Mesothelial cell of epicardium (in vitro differentiated cells): ENCODE data around the gene BFSP1. TPM values are rescaled to one million over a fixed set of nuclear protein-coding genes. Genes with fewer than 3 reads are reported as not detected.

ENCODE experiments used
- DNase-seq, 2 experiments: peaks; one replicate each; pipeline ENCODE4 v3.0.0; 2021; ENCODE audit warnings: low spot score in 2 of 2; ENCODE audit not compliant: unreplicated experiment in 2 of 2
- H3K27ac Mint-ChIP-seq: 2 replicates; pipeline ENCODE4 v1.8.0; 2021; ENCODE audit warnings: mixed read lengths
- H3K27me3 Mint-ChIP-seq: 2 replicates; pipeline ENCODE4 v1.8.0; 2021; ENCODE audit warnings: low read depth, mixed read lengths
- H3K36me3 Mint-ChIP-seq: 2 replicates; pipeline ENCODE4 v1.8.0; 2021; ENCODE audit warnings: mixed read lengths
- H3K4me1 Mint-ChIP-seq: 2 replicates; pipeline ENCODE4 v1.8.0; 2021; ENCODE audit warnings: mixed read lengths
- H3K4me3 Mint-ChIP-seq: 2 replicates; pipeline ENCODE4 v1.8.0; 2021; ENCODE audit warnings: mild to moderate bottlenecking, moderate library complexity, mixed read lengths
- H3K9me3 Mint-ChIP-seq: 2 replicates; pipeline ENCODE4 v1.8.0; 2021; ENCODE audit warnings: mixed read lengths
- CTCF ChIP-seq: fragments of 200-600 bp; sonication (generic); IDR thresholded peaks from one replicate; pipeline ENCODE4 v1.5.0; 2021; ENCODE audit warnings: antibody characterized with exemption; ENCODE audit not compliant: unreplicated experiment
- total RNA-seq: library from RNA; stranded (reverse); gene quantifications from 3 replicates; pipeline ENCODE4 v1.2.1, GENCODE V29; 2021

BFSP1 gene
- total RNA-seq, 1 donor from 2014 or later: 5.2 TPM

DNA sequence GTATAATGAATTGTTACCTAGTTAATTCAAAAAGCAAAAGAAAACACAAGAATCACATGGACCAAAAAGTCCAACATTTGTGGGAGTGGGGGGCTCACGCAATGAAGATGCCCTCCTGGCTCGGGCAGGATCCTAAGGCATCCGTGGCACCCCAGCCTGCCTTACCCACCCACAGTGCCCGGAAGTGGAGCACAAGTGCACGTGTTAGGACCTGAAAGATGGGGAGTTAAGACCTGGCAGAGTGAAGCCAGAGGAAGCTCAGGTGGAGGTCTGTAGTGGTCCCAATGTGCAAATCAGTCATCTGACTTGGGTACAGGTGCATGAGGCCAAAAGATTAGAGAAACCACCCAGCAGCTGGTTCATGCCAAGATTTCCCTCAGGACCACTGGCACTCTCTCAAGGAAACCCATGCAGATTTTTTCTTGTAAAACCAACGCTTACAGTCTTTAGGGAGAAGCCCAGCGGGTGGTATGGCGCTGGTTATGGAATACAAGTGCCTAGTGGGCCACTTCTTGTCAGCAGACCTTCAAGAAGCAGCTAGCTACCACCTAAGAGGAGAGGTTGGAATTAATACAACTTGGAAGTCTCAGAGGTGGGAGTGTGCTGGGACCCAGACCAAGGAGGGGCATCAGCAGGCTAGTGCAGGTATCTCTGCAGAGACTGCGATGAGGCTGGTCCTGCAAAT is 42.1 kb downstream of the BFSP1 start:
- TF ChIP-seq CTCF: no peak
- Mint-ChIP-seq H3K4me3 (no peak overlapping the region), H3K27me3 (peaks cover 18% of the 10 kb centered on the region), H3K27ac (no peak overlapping the region), H3K36me3 (peaks cover 5% of the 10 kb centered on the region), H3K4me1 (no peaks in the 10 kb centered on the region), H3K9me3 (peaks cover 4% of the 10 kb centered on the region)
- DNase-seq: no peak

- H3K27me3 Mint-ChIP-seq: peaks cover 31% of the 10 kb centered on the region
- H3K4me1 Mint-ChIP-seq: no peaks in the 10 kb centered on the region
- no peaks in the 10 kb centered on the region for H3K9me3 Mint-ChIP-seq
- TF ChIP-seq CTCF: no peak
- no peak overlapping the region for H3K4me3 Mint-ChIP-seq
- no peaks in the 10 kb centered on the region for H3K36me3 Mint-ChIP-seq
- no peak overlapping the region for H3K27ac Mint-ChIP-seq
- DNase-seq: peak in 1 of 2 experiments; percentile 9
These were observed 46.2 kb downstream of the BFSP1 start for GRCh38 chr20:17485017-17485416.

DNA sequence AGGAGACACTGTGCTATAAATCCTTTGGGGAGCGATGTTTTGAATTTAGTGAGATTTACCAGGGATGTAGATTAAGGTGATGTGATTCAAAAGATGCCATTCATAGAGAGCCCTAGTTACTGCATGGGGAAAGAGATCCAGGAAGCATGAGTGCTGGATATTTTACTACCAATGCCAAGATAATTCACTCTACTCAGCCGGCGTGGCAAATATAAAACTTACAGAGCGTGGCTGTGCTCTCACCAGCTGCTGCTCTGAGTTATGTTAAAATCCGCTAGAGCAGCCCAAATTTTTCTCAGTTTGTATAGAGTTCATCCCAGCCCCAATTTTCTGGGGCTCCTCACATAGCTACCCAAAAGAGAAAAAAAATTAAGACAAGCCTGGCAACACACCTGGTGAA is 48.6 kb downstream of the BFSP1 start:
- peaks cover 3% of the 10 kb centered on the region for H3K4me1 Mint-ChIP-seq
- H3K4me3 Mint-ChIP-seq: no peak overlapping the region
- H3K36me3 Mint-ChIP-seq: no peaks in the 10 kb centered on the region
- H3K27me3 Mint-ChIP-seq: peaks cover 29% of the 10 kb centered on the region
- TF ChIP-seq CTCF: no peak
- no peak for DNase-seq
- H3K27ac Mint-ChIP-seq: no peak overlapping the region
- H3K9me3 Mint-ChIP-seq: no peaks in the 10 kb centered on the region

DNA sequence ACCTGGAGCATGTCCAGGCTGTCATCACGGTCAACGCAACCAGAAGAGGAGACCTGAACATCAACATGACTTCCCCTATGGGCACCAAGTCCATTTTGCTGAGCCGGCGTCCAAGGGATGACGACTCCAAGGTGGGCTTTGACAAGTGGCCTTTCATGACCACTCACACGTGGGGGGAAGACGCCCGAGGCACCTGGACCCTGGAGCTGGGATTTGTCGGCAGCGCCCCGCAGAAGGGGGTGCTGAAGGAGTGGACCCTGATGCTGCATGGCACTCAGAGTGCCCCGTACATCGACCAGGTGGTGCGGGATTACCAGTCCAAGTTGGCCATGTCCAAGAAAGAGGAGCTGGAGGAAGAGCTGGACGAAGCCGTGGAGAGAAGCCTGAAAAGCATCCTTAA is 49.5 kb downstream of the BFSP1 start:
- Mint-ChIP-seq H3K9me3 (no peaks in the 10 kb centered on the region), H3K4me3 (no peak overlapping the region), H3K27ac (no peak overlapping the region), H3K27me3 (peaks cover 23% of the 10 kb centered on the region), H3K36me3 (no peaks in the 10 kb centered on the region), H3K4me1 (peaks cover 3% of the 10 kb centered on the region)
- TF ChIP-seq CTCF: no peak
- DNase-seq: no peak

DNA sequence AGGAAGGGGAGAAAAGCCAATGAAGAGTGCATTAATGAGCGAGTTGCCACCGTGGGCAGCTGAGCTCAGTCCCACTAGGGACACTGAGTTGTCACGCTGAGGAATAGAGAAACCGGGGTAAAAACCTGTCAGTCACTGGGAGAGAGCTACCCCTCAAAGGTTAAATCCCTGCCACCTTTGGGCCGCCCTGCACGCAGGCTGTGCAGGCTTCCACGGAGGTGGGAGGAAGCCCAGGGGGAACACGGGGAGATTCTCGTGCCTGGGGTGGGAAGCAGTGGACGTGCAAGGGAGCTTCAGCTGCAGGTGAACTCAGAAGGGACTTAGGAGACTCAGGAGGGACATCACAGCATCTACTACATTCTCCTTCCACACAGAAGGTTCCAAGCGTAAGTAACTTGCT is 50.5 kb downstream of the BFSP1 start:
- Mint-ChIP-seq H3K27ac (no peak overlapping the region), H3K36me3 (no peaks in the 10 kb centered on the region), H3K4me1 (peaks cover 3% of the 10 kb centered on the region), H3K9me3 (no peaks in the 10 kb centered on the region), H3K4me3 (no peak overlapping the region), H3K27me3 (peaks cover 16% of the 10 kb centered on the region)
- no peak for TF ChIP-seq CTCF
- no peak for DNase-seq
